ENCODE results near the gene BMPER. TPM values are rescaled to one million over a fixed set of nuclear protein-coding genes. Genes with fewer than 3 reads are reported as not detected.

Gene BMPER
- total and polyA plus RNA-seq, 2 of the 8 experiments (the other 6 are each of a cell fraction or from before 2014, with no cell fraction given): 0.33 to 0.69 TPM

DNA sequence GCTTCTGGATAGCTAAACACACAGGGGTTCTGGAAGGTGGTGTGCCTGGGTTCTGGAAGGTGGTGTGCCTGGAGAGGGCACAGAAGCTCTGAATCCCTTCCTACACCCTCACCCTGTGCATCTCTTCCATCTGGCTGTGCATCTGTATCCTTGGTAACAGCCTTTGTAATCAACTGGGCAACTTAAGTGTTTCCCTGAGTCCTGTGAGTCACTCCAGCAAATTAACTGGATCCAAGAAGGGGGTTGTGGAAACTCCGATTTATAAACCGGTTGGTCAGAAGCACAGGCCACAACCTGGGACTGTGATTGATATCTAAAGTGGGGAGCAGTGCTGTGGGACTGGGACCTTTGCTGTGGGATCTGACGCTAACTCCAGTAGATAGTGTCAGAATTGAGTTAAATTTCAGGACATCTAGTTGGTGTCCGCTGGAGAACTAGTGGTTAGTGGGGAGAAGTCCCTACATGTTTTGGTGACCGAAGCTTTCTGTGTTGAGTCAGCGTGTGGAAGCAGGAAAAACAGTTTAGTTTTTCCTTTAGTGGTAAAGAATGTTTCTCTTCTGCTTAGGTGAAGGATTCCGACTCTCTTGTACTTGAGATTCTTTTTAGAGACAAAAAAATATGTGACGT, 228.1 kb downstream of the BMPER start:
- H3K4ac ChIP-seq (replicated peaks; ENCODE audit: insufficient read length, low read depth, low read length): no peak overlapping the region
- H3K79me2 ChIP-seq (ENCODE audit: control insufficient read depth in 1 of 2, insufficient read depth in 2 of 2, low read length in 2 of 2): no peaks in the 10 kb centered on the region
- no peaks in the 10 kb centered on the region for H3K27me3 ChIP-seq (replicated peaks in 1 of 4; ENCODE audit: control insufficient read depth in 3 of 4, extremely low read depth in 1 of 4, insufficient read depth in 3 of 4, low read length in 3 of 4)
- H2BK120ac ChIP-seq (replicated peaks; ENCODE audit: low read depth, low read length): no peak overlapping the region
- H3K27ac ChIP-seq (ENCODE audit: low read depth, low read length): no peak overlapping the region
- no peaks in the 10 kb centered on the region for H3K9me3 ChIP-seq (ENCODE audit: insufficient read depth in 2 of 2, low read depth in 1 of 2, low read length in 1 of 2)
- WGBS, 2 experiments (ENCODE audit: extremely low coverage in 1 of 2, insufficient coverage in 1 of 2, insufficient read length in 1 of 2, insufficient replicate concordance in 2 of 2, low coverage in 1 of 2, low lambda C conversion rate in 2 of 2, missing lambda C conversion rate in 1 of 2): 90 to 100% methylated on average over 1 to 8 of the region's 8 CpGs
- 0 out of 2 replicates have a peak overlapping the region, but pooled peaks have one; percentile 37 for H2BK5ac ChIP-seq (ENCODE audit: low read depth, low read length)
- H3K18ac ChIP-seq (ENCODE audit: extremely low read depth, low read length): no peak overlapping the region
- H3K4me3 ChIP-seq (ENCODE audit: extremely low read depth in 1 of 4, insufficient read depth in 2 of 4, low read depth in 3 of 4, low read length in 4 of 4): no peak overlapping the region
- no peak overlapping the region for H2AFZ ChIP-seq (ENCODE audit: low read length)
- no peak overlapping the region for H3K56ac ChIP-seq (replicated peaks; ENCODE audit: insufficient read length, low read depth, low read length)
- H4K20me1 ChIP-seq (replicated peaks in 1 of 2; ENCODE audit: control insufficient read depth in 1 of 2, insufficient read depth in 2 of 2, low read length in 2 of 2): no peaks in the 10 kb centered on the region
- no peaks in the 10 kb centered on the region for H3K36me3 ChIP-seq (ENCODE audit: control insufficient read depth in 2 of 4, insufficient read depth in 4 of 4, low read length in 3 of 4)
- ChIA-PET POLR2A (ENCODE audit: partially characterized antibody) (interaction anchor here (1.1 kb wide), 1 partner anchor 23 kb away, joined by 4 read pairs; no protein-coding TSS in a partner anchor), CTCF (ENCODE audit: partially characterized antibody) (interaction anchor here (0.6 to 12.3 kb wide), 20 partner anchors 9 to 975 kb away, joined by 3 to 197 read pairs (median 5); no protein-coding TSS in a partner anchor)
- FAIRE-seq (no peak), DNase-seq (ENCODE audit: low read depth in 1 of 2, low spot score in 2 of 2) (no peak)
- no peak overlapping the region for H2BK20ac ChIP-seq (ENCODE audit: low read length)
- no peak overlapping the region for H3K9ac ChIP-seq (replicated peaks in 1 of 4; ENCODE audit: extremely low read depth in 1 of 4, low read depth in 3 of 4, low read length in 3 of 4)
- peak overlapping the region; percentile 42; the same call in 1 of the 2 replicates for H2AK5ac ChIP-seq (ENCODE audit: low read depth, low read length)
- H3K23ac ChIP-seq (ENCODE audit: insufficient read length): no peak overlapping the region
- no peak overlapping the region for H2BK15ac ChIP-seq (ENCODE audit: low read length)
- no peaks in the 10 kb centered on the region for H3K79me1 ChIP-seq (ENCODE audit: low read depth, low read length)
- H4K5ac ChIP-seq (ENCODE audit: insufficient read length, low read depth, low read length): no peak overlapping the region
- no peak overlapping the region for H4K8ac ChIP-seq (ENCODE audit: extremely low read depth, insufficient read depth, low read length)
- no peaks in the 10 kb centered on the region for H3K23me2 ChIP-seq (ENCODE audit: low read depth, low read length)
- peaks cover 0 to 4% (median 3%) of the 10 kb centered on the region in 4 experiments; a peak in 6 of 7 replicates for H3K4me1 ChIP-seq (replicated peaks in 1 of 4; ENCODE audit: control insufficient read depth in 3 of 4, insufficient read depth in 4 of 4, low read length in 3 of 4)
- no peak overlapping the region for H4K91ac ChIP-seq (replicated peaks; ENCODE audit: insufficient read length, low read length)
- H2BK12ac ChIP-seq (ENCODE audit: low read depth, low read length): no peak overlapping the region
- no peak overlapping the region for H3K4me2 ChIP-seq (ENCODE audit: insufficient read depth in 1 of 2, low read depth in 2 of 2, low read length in 2 of 2)
- H3K14ac ChIP-seq (ENCODE audit: insufficient read length): no peak overlapping the region
- TF ChIP-seq, protein P1, sequence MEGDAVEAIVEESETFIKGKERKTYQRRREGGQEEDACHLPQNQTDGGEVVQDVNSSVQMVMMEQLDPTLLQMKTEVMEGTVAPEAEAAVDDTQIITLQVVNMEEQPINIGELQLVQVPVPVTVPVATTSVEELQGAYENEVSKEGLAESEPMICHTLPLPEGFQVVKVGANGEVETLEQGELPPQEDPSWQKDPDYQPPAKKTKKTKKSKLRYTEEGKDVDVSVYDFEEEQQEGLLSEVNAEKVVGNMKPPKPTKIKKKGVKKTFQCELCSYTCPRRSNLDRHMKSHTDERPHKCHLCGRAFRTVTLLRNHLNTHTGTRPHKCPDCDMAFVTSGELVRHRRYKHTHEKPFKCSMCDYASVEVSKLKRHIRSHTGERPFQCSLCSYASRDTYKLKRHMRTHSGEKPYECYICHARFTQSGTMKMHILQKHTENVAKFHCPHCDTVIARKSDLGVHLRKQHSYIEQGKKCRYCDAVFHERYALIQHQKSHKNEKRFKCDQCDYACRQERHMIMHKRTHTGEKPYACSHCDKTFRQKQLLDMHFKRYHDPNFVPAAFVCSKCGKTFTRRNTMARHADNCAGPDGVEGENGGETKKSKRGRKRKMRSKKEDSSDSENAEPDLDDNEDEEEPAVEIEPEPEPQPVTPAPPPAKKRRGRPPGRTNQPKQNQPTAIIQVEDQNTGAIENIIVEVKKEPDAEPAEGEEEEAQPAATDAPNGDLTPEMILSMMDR (IDR thresholded peaks at IDR 0.05; ENCODE audit: control extremely low read depth in 1 of 3, insufficient read depth in 1 of 3, low read depth in 1 of 3, low read length in 3 of 3): no peak
- TF ChIP-seq EGR1 (IDR thresholded peaks at IDR 0.05; ENCODE audit: borderline replicate concordance, low read depth, low read length) (no peak), KDM1A (IDR thresholded peaks at IDR 0.05; ENCODE audit: borderline replicate concordance, low read length) (no peak)

All from H1 (cell line).